ENCODE data around the gene RAB11FIP4. TPM values are rescaled to one million over a fixed set of nuclear protein-coding genes. Genes with fewer than 3 reads are reported as not detected.

The RAB11FIP4 gene
- total RNA-seq, 1 experiment from 2014 or later: 15.1 TPM

DNA sequence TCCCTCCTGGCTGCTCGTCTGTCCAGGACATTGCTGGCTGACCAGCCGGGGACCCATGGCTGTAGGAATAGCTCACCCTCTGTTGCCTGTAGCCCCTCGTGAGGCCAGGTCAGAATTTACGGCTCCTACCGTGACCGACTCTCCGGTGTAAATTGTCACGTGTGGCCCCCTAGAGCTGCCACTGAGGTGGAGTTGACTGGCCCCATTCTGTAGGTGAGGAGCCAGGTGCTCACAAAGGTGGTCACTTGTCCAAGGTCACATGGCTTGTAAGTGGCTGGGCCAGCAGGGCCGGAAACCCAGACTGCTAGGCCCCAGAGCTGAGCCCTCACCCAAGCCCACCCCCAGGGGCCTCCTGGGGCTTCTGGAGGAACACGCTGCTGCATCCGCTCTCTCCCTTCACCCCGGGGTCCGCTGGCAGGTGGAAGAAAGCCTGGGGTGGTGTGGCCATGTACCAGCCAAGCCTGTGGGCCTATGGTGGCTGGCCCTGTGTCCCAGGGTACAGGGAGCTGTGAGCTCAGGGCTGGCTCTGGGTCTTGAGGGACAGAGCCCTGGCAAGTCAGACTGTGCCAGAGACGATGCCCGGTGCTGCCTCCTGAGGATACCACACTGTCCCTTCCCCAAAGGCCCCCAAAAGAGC is 120.7 kb downstream of the RAB11FIP4 start:
- Histone ChIP-seq H3K9me3 (ENCODE audit: control insufficient read depth in 1 of 2, insufficient read depth in 1 of 2, low read depth in 1 of 2, low read length in 2 of 2) (no peaks in the 10 kb centered on the region), H3K79me2 (ENCODE audit: insufficient read depth, low read length) (no peaks in the 10 kb centered on the region), H3K9ac (ENCODE audit: low read length) (no peak overlapping the region), H3K9me2 (ENCODE audit: insufficient read depth) (no peaks in the 10 kb centered on the region), H2AFZ (ENCODE audit: low read depth, low read length, poor library complexity, severe bottlenecking) (no peak overlapping the region), H3K27me3 (ENCODE audit: insufficient read depth, low read length) (no peaks in the 10 kb centered on the region), H3K27ac (ENCODE audit: low read depth, low read length) (no peak overlapping the region), H3K4me1 (ENCODE audit: control insufficient read depth in 1 of 2, insufficient read depth in 2 of 2, low read length in 2 of 2) (peaks cover 0 to under 1% of the 10 kb centered on the region in 2 experiments; a peak in 2 of 4 replicates), H3K36me3 (ENCODE audit: control insufficient read depth in 1 of 2, insufficient read depth in 2 of 2, low read length in 2 of 2) (no peaks in the 10 kb centered on the region), H3K4me2 (ENCODE audit: low read length) (no peak overlapping the region), H3K4me3 (replicated peaks in 1 of 2; ENCODE audit: low read depth in 1 of 2, low read length in 2 of 2) (no peak overlapping the region), H4K20me1 (ENCODE audit: insufficient read depth) (no peaks in the 10 kb centered on the region)
- RAD21 ChIA-PET (ENCODE audit: low non-redundant PET in 1 of 2, low total read pairs in 2 of 2, uncharacterized antibody in 2 of 2, unreplicated experiment in 2 of 2): no interaction called here
- DNase-seq (ENCODE audit: low read depth, low spot score) (no peak), ATAC-seq (no peak)
- CTCF ChIA-PET: no interaction called here
- POLR2A ChIA-PET: no interaction called here
- TF ChIP-seq EZH2phosphoT487 (IDR thresholded peaks at IDR 0.05; ENCODE audit: borderline replicate concordance): no peak
- TF ChIP-seq POLR2A (IDR thresholded peaks at IDR 0.05; ENCODE audit: borderline replicate concordance, extremely low read depth, insufficient read depth, insufficient read length): no peak
- TF ChIP-seq ZFX (IDR thresholded peaks at IDR 0.05): no peak
- TF ChIP-seq ZNF274 (IDR thresholded peaks at IDR 0.05; ENCODE audit: low read depth, low read length): no peak
- TF ChIP-seq CBX3 (IDR thresholded peaks at IDR 0.05; ENCODE audit: low read depth): no peak
- TF ChIP-seq FOSL1 (IDR thresholded peaks at IDR 0.05; ENCODE audit: low read depth): no peak
- TF ChIP-seq YY1 (IDR thresholded peaks at IDR 0.05; ENCODE audit: extremely low read depth, insufficient replicate concordance, low read depth, low read length): no peak
- no peak for TF ChIP-seq ELF1 (IDR thresholded peaks at IDR 0.05; ENCODE audit: borderline replicate concordance, low read depth)
- TF ChIP-seq TCF7L2 (IDR thresholded peaks at IDR 0.05; ENCODE audit: borderline replicate concordance, extremely low read depth, insufficient read depth, insufficient read length): no peak
- TF ChIP-seq, protein P1, sequence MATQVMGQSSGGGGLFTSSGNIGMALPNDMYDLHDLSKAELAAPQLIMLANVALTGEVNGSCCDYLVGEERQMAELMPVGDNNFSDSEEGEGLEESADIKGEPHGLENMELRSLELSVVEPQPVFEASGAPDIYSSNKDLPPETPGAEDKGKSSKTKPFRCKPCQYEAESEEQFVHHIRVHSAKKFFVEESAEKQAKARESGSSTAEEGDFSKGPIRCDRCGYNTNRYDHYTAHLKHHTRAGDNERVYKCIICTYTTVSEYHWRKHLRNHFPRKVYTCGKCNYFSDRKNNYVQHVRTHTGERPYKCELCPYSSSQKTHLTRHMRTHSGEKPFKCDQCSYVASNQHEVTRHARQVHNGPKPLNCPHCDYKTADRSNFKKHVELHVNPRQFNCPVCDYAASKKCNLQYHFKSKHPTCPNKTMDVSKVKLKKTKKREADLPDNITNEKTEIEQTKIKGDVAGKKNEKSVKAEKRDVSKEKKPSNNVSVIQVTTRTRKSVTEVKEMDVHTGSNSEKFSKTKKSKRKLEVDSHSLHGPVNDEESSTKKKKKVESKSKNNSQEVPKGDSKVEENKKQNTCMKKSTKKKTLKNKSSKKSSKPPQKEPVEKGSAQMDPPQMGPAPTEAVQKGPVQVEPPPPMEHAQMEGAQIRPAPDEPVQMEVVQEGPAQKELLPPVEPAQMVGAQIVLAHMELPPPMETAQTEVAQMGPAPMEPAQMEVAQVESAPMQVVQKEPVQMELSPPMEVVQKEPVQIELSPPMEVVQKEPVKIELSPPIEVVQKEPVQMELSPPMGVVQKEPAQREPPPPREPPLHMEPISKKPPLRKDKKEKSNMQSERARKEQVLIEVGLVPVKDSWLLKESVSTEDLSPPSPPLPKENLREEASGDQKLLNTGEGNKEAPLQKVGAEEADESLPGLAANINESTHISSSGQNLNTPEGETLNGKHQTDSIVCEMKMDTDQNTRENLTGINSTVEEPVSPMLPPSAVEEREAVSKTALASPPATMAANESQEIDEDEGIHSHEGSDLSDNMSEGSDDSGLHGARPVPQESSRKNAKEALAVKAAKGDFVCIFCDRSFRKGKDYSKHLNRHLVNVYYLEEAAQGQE (IDR thresholded peaks at IDR 0.05; ENCODE audit: low read depth): no peak
- TF ChIP-seq EZH2 (IDR thresholded peaks at IDR 0.05): no peak
- TF ChIP-seq SP1 (IDR thresholded peaks at IDR 0.05; ENCODE audit: low read depth): no peak
- no peak for TF ChIP-seq CEBPB (IDR thresholded peaks at IDR 0.05; ENCODE audit: low read depth)
- TF ChIP-seq, protein P2, sequence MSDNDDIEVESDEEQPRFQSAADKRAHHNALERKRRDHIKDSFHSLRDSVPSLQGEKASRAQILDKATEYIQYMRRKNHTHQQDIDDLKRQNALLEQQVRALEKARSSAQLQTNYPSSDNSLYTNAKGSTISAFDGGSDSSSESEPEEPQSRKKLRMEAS (IDR thresholded peaks at IDR 0.05): no peak
- TF ChIP-seq JUND (IDR thresholded peaks at IDR 0.05): no peak
- TF ChIP-seq, protein P3, sequence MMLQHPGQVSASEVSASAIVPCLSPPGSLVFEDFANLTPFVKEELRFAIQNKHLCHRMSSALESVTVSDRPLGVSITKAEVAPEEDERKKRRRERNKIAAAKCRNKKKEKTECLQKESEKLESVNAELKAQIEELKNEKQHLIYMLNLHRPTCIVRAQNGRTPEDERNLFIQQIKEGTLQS (IDR thresholded peaks at IDR 0.05): no peak
- TF ChIP-seq, protein P4, sequence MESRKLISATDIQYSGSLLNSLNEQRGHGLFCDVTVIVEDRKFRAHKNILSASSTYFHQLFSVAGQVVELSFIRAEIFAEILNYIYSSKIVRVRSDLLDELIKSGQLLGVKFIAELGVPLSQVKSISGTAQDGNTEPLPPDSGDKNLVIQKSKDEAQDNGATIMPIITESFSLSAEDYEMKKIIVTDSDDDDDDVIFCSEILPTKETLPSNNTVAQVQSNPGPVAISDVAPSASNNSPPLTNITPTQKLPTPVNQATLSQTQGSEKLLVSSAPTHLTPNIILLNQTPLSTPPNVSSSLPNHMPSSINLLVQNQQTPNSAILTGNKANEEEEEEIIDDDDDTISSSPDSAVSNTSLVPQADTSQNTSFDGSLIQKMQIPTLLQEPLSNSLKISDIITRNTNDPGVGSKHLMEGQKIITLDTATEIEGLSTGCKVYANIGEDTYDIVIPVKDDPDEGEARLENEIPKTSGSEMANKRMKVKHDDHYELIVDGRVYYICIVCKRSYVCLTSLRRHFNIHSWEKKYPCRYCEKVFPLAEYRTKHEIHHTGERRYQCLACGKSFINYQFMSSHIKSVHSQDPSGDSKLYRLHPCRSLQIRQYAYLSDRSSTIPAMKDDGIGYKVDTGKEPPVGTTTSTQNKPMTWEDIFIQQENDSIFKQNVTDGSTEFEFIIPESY (IDR thresholded peaks at IDR 0.05; ENCODE audit: extremely low read depth, insufficient replicate concordance, low read length): no peak
- TF ChIP-seq, protein P5, sequence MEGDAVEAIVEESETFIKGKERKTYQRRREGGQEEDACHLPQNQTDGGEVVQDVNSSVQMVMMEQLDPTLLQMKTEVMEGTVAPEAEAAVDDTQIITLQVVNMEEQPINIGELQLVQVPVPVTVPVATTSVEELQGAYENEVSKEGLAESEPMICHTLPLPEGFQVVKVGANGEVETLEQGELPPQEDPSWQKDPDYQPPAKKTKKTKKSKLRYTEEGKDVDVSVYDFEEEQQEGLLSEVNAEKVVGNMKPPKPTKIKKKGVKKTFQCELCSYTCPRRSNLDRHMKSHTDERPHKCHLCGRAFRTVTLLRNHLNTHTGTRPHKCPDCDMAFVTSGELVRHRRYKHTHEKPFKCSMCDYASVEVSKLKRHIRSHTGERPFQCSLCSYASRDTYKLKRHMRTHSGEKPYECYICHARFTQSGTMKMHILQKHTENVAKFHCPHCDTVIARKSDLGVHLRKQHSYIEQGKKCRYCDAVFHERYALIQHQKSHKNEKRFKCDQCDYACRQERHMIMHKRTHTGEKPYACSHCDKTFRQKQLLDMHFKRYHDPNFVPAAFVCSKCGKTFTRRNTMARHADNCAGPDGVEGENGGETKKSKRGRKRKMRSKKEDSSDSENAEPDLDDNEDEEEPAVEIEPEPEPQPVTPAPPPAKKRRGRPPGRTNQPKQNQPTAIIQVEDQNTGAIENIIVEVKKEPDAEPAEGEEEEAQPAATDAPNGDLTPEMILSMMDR (IDR thresholded peaks at IDR 0.05 in 2 of 3, conservative IDR thresholded peaks at IDR 0.05 in 1 of 3; ENCODE audit: borderline replicate concordance in 1 of 3, insufficient read depth in 1 of 3, low read depth in 2 of 3, low read length in 2 of 3): no peak
- BruUV-seq (replicated peaks): no TSS peak
- intact Hi-C loops (cut with micrococcal nuclease): no loop called here

Measured in HCT116 (cell line).